Activated CD8-positive, alpha-beta memory T cell treated with anti-CD3 and anti-CD28 coated beads, Interleukin-2, amount 50 U/mL, for 1 hour (primary cell): ENCODE measurements around the gene ATP23.

ENCODE experiments used
- DNase-seq: peaks from one replicate; pipeline ENCODE4 v3.0.0-alpha.2; 2020; ENCODE audit errors: extremely low read depth

ATP23 gene

DNA sequence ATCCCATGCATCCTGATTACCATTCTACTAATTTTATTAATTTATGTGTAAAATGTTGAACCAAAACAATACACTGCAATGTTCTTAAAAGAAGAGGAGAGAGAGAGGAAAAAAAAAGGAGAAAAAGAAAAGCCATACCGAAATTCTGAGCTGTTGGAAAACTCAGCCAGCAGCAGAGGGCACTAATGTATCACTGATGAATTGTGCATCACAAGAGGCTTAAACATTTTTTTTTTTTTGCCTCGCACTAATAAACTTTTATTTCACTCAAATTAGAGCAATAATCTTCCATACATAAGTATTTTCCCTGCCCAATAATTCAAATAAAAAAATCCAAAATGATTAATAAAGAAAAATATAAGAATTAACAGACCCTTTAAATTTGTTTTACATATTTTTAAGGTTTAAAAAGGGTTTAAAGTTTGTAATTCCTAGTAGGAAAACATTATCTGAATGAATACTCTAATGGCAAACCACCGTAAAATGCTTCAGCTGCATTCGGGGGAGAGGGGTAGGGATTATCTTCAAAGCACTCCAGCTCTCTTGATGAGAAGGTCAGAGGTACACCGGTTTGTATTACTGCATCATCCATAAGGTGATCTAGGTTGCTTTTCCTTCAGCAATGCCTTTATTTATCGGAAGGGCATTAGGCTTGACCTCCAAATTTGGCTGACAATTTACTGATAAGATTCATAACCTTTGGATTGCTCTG lies 41.9 kb downstream of the ATP23 start:
- no peak for DNase-seq

- no peak for DNase-seq
These were observed 42.6 kb downstream of the ATP23 start for GRCh38 chr12:57983858-57984505.

DNA sequence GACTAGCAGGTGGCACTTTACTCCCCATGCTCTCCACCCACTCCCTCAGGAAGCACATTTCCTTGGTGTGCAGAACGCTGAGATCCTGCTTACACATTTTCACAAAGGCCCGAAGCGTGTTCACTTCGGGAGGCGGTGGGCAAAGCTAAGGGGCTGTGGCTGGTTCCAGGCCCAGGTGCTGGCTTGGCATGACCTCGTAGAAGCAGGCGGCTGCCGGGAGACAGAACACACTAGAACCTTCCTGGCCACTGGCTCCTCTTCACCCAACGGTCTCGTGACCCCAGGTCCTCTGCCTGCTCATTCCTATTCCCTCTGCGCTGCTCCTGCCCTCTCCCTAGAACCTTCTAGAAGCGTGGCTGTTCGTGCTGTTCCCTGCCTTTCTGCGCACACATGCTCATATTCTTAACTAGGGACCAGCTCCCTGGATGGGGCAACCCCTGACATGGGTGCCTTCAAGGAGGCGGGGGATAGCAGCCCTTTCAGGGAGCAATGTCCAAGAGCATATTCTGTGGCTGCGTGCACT lies 43.3 kb downstream of the ATP23 start:
- no peak for DNase-seq

DNA sequence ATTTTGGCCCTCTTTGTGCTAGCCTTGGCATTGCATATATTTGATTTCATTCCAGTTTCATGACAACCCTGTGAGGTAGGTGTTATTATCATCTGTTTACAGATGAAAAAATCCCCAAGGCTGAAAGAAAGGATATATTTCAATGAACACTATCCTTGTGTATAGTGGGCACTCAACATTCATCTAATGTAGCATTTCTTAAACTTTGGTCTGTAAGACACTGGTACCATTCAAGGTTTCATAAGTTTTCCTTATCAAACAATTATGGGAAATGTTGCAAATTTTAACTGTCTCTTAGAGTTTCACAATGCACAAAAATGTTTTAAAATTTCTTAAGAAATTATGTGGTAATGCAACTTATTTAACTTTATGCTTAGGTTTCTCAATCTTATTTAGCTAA lies 44.3 kb downstream of the ATP23 start:
- no peak for DNase-seq

DNA sequence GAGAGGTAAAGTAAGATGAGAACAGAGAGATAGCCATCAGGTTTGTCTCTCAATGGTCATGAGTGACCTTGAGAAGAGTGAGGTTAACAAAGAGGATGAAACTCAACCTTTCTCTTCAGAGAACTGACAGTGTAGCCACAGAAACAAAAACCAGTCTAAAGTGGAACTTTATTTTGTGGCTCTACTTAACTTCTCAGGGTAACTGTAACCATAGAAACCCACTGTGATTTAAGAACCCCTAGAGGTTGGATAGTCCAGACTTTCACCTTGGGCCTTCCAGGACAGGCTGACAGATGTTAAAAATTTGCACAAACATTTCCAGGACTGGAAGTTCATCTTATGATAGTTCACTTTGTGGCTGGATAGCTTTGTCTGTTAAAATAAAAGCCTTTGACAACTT lies 48.5 kb downstream of the ATP23 start:
- DNase-seq = no peak

- DNase-seq = no peak
These were observed 49.0 kb downstream of the ATP23 start for GRCh38 chr12:57990241-57990883.

GRCh38 chr12:57992001-57992400 lies 50.6 kb downstream of the ATP23 start:
- no peak for DNase-seq

DNA sequence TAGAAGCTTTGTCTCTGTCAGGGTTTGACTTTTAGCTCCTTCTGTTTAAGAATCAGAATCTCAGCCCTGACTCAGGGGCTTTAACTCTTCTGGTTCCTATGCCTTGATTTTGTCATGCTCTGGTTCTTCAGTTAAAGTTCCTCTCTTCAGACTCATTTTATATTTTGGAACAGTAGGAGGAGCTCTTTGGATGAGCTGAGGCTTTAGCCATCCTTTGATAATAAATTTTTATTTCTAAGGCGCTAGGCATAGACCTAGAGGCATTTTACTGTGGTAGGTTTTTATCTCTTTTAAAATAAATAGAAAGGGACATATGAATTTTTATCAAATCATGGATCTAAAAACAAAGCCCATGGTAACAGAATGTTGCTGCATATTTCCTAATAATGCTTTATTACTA lies 51.7 kb downstream of the ATP23 start:
- DNase-seq = no peak

GRCh38 chr12:57993834-57994233 lies 52.5 kb downstream of the ATP23 start:
- no peak for DNase-seq

- DNase-seq = no peak
These were observed 55.2 kb downstream of the ATP23 start for GRCh38 chr12:57996520-57996919.

DNA sequence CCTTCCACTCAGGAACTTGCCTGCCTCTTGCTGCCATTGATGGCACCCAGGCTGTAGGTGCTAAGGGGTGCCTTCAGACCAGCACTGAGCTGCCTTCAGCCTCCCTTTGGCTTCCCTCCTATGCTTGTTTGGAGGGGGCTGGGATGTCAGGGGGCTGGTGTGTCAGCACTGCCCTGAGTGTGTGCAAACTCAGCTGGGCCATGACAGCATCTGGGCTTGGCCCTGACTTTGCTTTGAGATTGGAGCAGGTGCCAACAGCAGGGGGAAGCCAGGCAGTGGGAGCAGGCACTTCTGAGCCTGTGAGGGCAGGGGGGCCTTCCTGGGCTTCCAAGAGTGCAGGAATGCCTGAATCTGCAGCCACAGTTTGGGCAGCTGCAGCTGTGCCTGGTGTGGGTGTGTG lies 56.9 kb downstream of the ATP23 start:
- DNase-seq = no peak

DNA sequence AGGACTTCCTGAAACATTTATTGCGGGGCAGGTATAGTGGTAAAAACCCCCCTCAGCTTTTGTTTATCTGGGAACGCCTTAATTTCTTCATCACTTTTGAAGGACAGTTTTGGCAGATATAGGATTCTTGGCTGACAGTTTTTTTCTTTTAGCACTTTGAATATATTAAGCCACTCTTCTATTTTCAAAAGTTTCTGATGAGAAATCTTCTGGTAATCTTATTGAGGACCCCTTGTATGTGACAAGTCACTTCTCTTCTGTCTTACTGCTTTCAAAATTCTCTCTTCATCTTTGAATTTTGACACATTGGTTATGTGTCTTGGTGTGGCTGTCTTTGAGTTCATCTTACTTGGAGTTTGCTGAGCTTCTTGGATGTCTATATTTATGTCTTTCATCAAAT lies 59.1 kb downstream of the ATP23 start:
- DNase-seq = no peak

- DNase-seq = no peak
These were observed 66.5 kb downstream of the ATP23 start for GRCh38 chr12:58007875-58008274.

- DNase-seq = no peak
These were observed 67.3 kb downstream of the ATP23 start for GRCh38 chr12:58008634-58009033.
